ENCODE measurements around the gene MEFV. TPM values are rescaled to one million over a fixed set of nuclear protein-coding genes. Genes with fewer than 3 reads are reported as not detected.
A peak's percentile ranks its signal among the peaks of the same experiment; 100 is the strongest.

The MEFV gene
- total and polyA plus RNA-seq, 2 of the 13 experiments (the other 11 are each of a cell fraction or from before 2014, with no cell fraction given): 0.22 TPM; not detected in 1

DNA sequence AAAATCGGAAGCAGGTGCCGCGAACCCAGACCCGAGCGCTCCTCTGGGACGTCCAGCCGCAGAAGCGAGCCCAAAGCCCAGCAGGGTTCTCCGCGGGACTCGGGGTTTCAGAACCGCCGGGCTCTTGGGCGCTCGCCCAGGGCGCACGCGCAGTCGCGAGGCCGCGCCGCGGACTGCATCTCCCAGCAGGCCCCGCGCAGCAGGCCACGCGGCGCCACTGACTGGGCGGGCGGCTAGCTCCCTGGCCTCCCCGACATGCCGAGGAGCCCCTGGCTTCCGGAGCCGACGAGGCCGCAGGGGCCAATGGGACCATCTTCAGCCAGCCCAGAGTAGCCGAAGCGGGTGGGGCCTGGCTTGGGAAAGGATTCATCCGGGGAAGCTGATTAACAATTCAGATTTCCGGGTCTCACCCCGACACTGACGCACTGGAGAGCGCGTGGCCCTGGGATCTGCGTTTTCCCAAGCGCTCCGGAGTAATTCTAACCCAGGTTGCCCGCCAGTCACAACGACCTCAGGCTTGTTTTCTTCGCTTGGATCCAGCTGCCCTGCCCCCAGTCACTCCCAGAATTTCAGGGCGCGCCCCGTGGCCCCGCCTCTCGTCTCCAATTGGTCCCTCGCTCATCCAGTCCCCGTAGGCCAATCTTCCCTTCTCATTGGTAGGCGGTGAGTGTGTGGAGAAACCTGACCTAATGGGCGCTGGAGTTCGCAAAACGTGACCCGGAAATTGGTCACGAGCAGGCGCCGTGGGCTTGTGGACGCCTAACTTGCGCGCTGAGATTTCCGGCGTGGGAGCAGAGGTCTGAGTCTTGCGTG, 26.5 kb upstream of the MEFV start, which contains the start of gene ZNF263 (continued):
- TF ChIP-seq ZNF557 (CRISPR knock-in tag; IDR thresholded peaks at IDR 0.05): 0 out of 2 replicates have a peak, but pooled peaks have one; percentile 22
- TF ChIP-seq, protein P1, sequence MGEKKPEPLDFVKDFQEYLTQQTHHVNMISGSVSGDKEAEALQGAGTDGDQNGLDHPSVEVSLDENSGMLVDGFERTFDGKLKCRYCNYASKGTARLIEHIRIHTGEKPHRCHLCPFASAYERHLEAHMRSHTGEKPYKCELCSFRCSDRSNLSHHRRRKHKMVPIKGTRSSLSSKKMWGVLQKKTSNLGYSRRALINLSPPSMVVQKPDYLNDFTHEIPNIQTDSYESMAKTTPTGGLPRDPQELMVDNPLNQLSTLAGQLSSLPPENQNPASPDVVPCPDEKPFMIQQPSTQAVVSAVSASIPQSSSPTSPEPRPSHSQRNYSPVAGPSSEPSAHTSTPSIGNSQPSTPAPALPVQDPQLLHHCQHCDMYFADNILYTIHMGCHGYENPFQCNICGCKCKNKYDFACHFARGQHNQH (CRISPR knock-in tag; IDR thresholded peaks at IDR 0.05): peak; percentile 47; the same call in 1 of the 2 replicates
- TF ChIP-seq MYC (CRISPR knock-in tag; IDR thresholded peaks at IDR 0.05; ENCODE audit: borderline replicate concordance): peak; percentile 89
- peak; percentile 33 for TF ChIP-seq AGO1 (IDR thresholded peaks at IDR 0.05; ENCODE audit: low read depth, low read length, poor library complexity, severe bottlenecking)
- TF ChIP-seq ZNF644 (CRISPR knock-in tag; IDR thresholded peaks at IDR 0.05; ENCODE audit: low read depth): no peak

GRCh38 chr16:3282103-3282729, 25.8 kb upstream of the MEFV start:
- Histone ChIP-seq H3K27ac (ENCODE audit: extremely low read length, insufficient read depth, low read length) (peak overlapping the region; percentile 99), H4K20me1 (ENCODE audit: insufficient read depth, low read length) (peaks cover 23% of the 10 kb centered on the region), H3K36me3 (replicated peaks in 1 of 2; ENCODE audit: control insufficient read depth in 1 of 2, insufficient read depth in 2 of 2, low read length in 2 of 2) (peaks cover 7 to 16% of the 10 kb centered on the region in 2 experiments), H3K27me3 (ENCODE audit: control insufficient read depth in 1 of 2, insufficient read depth in 2 of 2, low read length in 2 of 2) (no peaks in the 10 kb centered on the region; a peak in 1 of 5 replicates), H3K4me1 (ENCODE audit: insufficient read depth, low read length) (peaks cover 45% of the 10 kb centered on the region), H3K9ac (ENCODE audit: insufficient read depth, low read depth, low read length) (peak overlapping the region; percentile 96), H3K79me2 (ENCODE audit: insufficient read depth, low read length) (peaks cover 38% of the 10 kb centered on the region), H3K4me2 (ENCODE audit: low read depth, low read length) (peak overlapping the region; percentile 84), H3K4me3 (replicated peaks in 1 of 3; ENCODE audit: insufficient read depth in 1 of 3, low read depth in 2 of 3, low read length in 3 of 3) (peak overlapping the region; percentile 79 to 100 (median 99)), H3K9me3 (ENCODE audit: low read length) (no peaks in the 10 kb centered on the region), H2AFZ (ENCODE audit: low read length) (no peak overlapping the region)
- intact Hi-C loops (cut with micrococcal nuclease; ENCODE audit: unreplicated experiment): loop anchor here (1.0 to 2.0 kb wide), 3 partner anchors 17 to 119 kb away; partner anchors contain the start of genes ZNF174 and ZSCAN32
- CTCF ChIA-PET (ENCODE audit: low intra/inter-chr PET ratio, low total read pairs): no interaction called here
- in situ Hi-C loops (cut with HindIII; ENCODE audit: extremely low pct_ligation_motif_present, low pct_unique_long_range_greater_than_20kb): no loop called here
- FAIRE-seq (no peak), ATAC-seq (peak; percentile 77), DNase-seq (ENCODE audit: low spot score) (peak; percentile 73)
- no TSS peak for BruUV-seq (replicated peaks)
- POLR2A ChIA-PET: interaction anchor here (0.9 to 3.0 kb wide), 21 partner anchors 9 to 372 kb away, joined by 3 to 64 read pairs (median 6); partner anchors contain the start of genes CLUAP1, DNASE1, NAA60 and ZNF174
- 32% methylated on average over 17 of the region's 29 CpGs for WGBS (ENCODE audit: low lambda C conversion rate)
- no peak for TF ChIP-seq SRSF9 (IDR thresholded peaks at IDR 0.05; ENCODE audit: borderline replicate concordance, insufficient read depth, low read depth, low read length, poor library complexity, severe bottlenecking)
- no peak for TF ChIP-seq GATAD1 (CRISPR knock-in tag; IDR thresholded peaks at IDR 0.05)
- TF ChIP-seq ZNF709 (CRISPR knock-in tag; IDR thresholded peaks at IDR 0.05): no peak
- no peak for TF ChIP-seq NFYC (CRISPR knock-in tag; IDR thresholded peaks at IDR 0.05)
- TF ChIP-seq HNF1A (IDR thresholded peaks at IDR 0.05; ENCODE audit: low read depth): no peak
- no peak for TF ChIP-seq HNF1A (CRISPR knock-in tag; IDR thresholded peaks at IDR 0.05; ENCODE audit: borderline replicate concordance)
- peak; percentile 14; the same call in 1 of the 2 replicates for TF ChIP-seq SMAD3 (CRISPR knock-in tag; IDR thresholded peaks at IDR 0.05)
- TF ChIP-seq, protein P2, sequence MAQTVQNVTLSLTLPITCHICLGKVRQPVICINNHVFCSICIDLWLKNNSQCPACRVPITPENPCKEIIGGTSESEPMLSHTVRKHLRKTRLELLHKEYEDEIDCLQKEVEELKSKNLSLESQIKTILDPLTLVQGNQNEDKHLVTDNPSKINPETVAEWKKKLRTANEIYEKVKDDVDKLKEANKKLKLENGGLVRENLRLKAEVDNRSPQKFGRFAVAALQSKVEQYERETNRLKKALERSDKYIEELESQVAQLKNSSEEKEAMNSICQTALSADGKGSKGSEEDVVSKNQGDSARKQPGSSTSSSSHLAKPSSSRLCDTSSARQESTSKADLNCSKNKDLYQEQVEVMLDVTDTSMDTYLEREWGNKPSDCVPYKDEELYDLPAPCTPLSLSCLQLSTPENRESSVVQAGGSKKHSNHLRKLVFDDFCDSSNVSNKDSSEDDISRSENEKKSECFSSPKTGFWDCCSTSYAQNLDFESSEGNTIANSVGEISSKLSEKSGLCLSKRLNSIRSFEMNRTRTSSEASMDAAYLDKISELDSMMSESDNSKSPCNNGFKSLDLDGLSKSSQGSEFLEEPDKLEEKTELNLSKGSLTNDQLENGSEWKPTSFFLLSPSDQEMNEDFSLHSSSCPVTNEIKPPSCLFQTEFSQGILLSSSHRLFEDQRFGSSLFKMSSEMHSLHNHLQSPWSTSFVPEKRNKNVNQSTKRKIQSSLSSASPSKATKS (CRISPR knock-in tag; IDR thresholded peaks at IDR 0.05): no peak
